HUES6 (cell line): ENCODE results near the gene GYPC.

ENCODE experiments used
- H3K27ac ChIP-seq: 2 replicates; pipeline ENCODE4 v1.7.0; 2013; ENCODE audit warnings: low read depth, mild to moderate bottlenecking, low read length, inconsistent platforms
- H3K27me3 ChIP-seq: 2 replicates; pipeline ENCODE4 v1.6.1; 2013; ENCODE audit warnings: low read length; ENCODE audit not compliant: control insufficient read depth, insufficient read depth
- H3K36me3 ChIP-seq: 2 replicates; pipeline ENCODE4 v1.6.1; 2013; ENCODE audit warnings: low read length; ENCODE audit not compliant: control insufficient read depth, insufficient read depth
- H3K4me1 ChIP-seq: 2 replicates; pipeline ENCODE4 v1.6.1; 2013; ENCODE audit warnings: low read length; ENCODE audit not compliant: control insufficient read depth, insufficient read depth
- H3K4me3 ChIP-seq: 2 replicates; pipeline ENCODE4 v1.5.1; 2013; ENCODE audit warnings: low read depth, low read length
- H3K9ac ChIP-seq: one replicate; pipeline ENCODE4 v1.6.1; 2013; ENCODE audit warnings: mild to moderate bottlenecking, low read length
- H3K9me3 ChIP-seq: 2 replicates; pipeline ENCODE4 v1.6.1; 2013; ENCODE audit warnings: low read depth, low read length; ENCODE audit not compliant: control insufficient read depth, insufficient read depth

Gene GYPC

GRCh38 chr2:126669772-126670171, 13.8 kb downstream of the GYPC start:
- Histone ChIP-seq H3K4me1 (peaks cover 8% of the 10 kb centered on the region), H3K9ac (no peak overlapping the region), H3K27ac (no peak overlapping the region), H3K9me3 (peaks cover 3% of the 10 kb centered on the region; the same call in 1 of the 2 replicates), H3K4me3 (no peak overlapping the region), H3K36me3 (no peaks in the 10 kb centered on the region), H3K27me3 (no peaks in the 10 kb centered on the region)

- no peaks in the 10 kb centered on the region for H3K27me3 ChIP-seq
- H3K4me3 ChIP-seq: no peak overlapping the region
- H3K27ac ChIP-seq: no peak overlapping the region
- no peak overlapping the region for H3K9ac ChIP-seq
- no peaks in the 10 kb centered on the region for H3K4me1 ChIP-seq
- H3K36me3 ChIP-seq: no peaks in the 10 kb centered on the region
- H3K9me3 ChIP-seq: peaks cover 19% of the 10 kb centered on the region
Observed at GRCh38 chr2:126671488-126671887, 15.5 kb downstream of the GYPC start.

- no peak overlapping the region for H3K4me3 ChIP-seq
Observed at GRCh38 chr2:126672980-126673605, 17.1 kb downstream of the GYPC start.

GRCh38 chr2:126674075-126674744, 18.3 kb downstream of the GYPC start:
- no peaks in the 10 kb centered on the region for H3K36me3 ChIP-seq
- peaks cover 30% of the 10 kb centered on the region for H3K9me3 ChIP-seq
- no peak overlapping the region for H3K4me3 ChIP-seq
- H3K27me3 ChIP-seq: no peaks in the 10 kb centered on the region
- no peaks in the 10 kb centered on the region for H3K4me1 ChIP-seq
- no peak overlapping the region for H3K9ac ChIP-seq
- no peak overlapping the region for H3K27ac ChIP-seq

More at GRCh38 chr2:126672980-126673605, 17.1 kb downstream of the GYPC start:
- no peak overlapping the region for H3K9ac ChIP-seq
- no peaks in the 10 kb centered on the region for H3K27me3 ChIP-seq
- H3K36me3 ChIP-seq: no peaks in the 10 kb centered on the region
- H3K4me1 ChIP-seq: no peaks in the 10 kb centered on the region
- H3K9me3 ChIP-seq: peaks cover 30% of the 10 kb centered on the region
- H3K27ac ChIP-seq: no peak overlapping the region

- no peaks in the 10 kb centered on the region for H3K27me3 ChIP-seq
- H3K4me3 ChIP-seq: no peak overlapping the region
- no peaks in the 10 kb centered on the region for H3K4me1 ChIP-seq
- H3K27ac ChIP-seq: no peak overlapping the region
- no peaks in the 10 kb centered on the region; the same call in 1 of the 2 replicates for H3K36me3 ChIP-seq
- no peak overlapping the region for H3K9ac ChIP-seq
- peaks cover 30% of the 10 kb centered on the region for H3K9me3 ChIP-seq
Observed at GRCh38 chr2:126675637-126676036, 19.7 kb downstream of the GYPC start.

- no peak overlapping the region for H3K9ac ChIP-seq
Observed at GRCh38 chr2:126676221-126677175, 20.5 kb downstream of the GYPC start.

GRCh38 chr2:126677176-126677538, 21.2 kb downstream of the GYPC start:
- H3K27ac ChIP-seq: no peak overlapping the region
- no peaks in the 10 kb centered on the region for H3K27me3 ChIP-seq
- no peaks in the 10 kb centered on the region; the same call in 1 of the 2 replicates for H3K36me3 ChIP-seq
- H3K4me3 ChIP-seq: no peak overlapping the region
- no peak overlapping the region for H3K9ac ChIP-seq
- H3K9me3 ChIP-seq: peaks cover 30% of the 10 kb centered on the region
- no peaks in the 10 kb centered on the region for H3K4me1 ChIP-seq

More at GRCh38 chr2:126676221-126677175, 20.5 kb downstream of the GYPC start:
- Histone ChIP-seq H3K4me1 (no peaks in the 10 kb centered on the region), H3K9me3 (peaks cover 30% of the 10 kb centered on the region), H3K27ac (no peak overlapping the region), H3K4me3 (no peak overlapping the region), H3K36me3 (no peaks in the 10 kb centered on the region; the same call in 1 of the 2 replicates), H3K27me3 (no peaks in the 10 kb centered on the region)

GRCh38 chr2:126678269-126679065, 22.5 kb downstream of the GYPC start:
- H3K27me3 ChIP-seq: no peaks in the 10 kb centered on the region
- no peaks in the 10 kb centered on the region for H3K4me1 ChIP-seq
- no peaks in the 10 kb centered on the region; the same call in 1 of the 2 replicates for H3K36me3 ChIP-seq
- H3K9me3 ChIP-seq: peaks cover 30% of the 10 kb centered on the region
- no peak overlapping the region for H3K4me3 ChIP-seq
- no peak overlapping the region for H3K9ac ChIP-seq
- no peak overlapping the region for H3K27ac ChIP-seq

GRCh38 chr2:126679094-126679713, 23.2 kb downstream of the GYPC start:
- H3K4me3 ChIP-seq: no peak overlapping the region
- H3K27ac ChIP-seq: no peak overlapping the region
- H3K27me3 ChIP-seq: no peaks in the 10 kb centered on the region
- peaks cover 30% of the 10 kb centered on the region for H3K9me3 ChIP-seq
- no peak overlapping the region for H3K9ac ChIP-seq
- no peaks in the 10 kb centered on the region; the same call in 1 of the 2 replicates for H3K36me3 ChIP-seq
- H3K4me1 ChIP-seq: no peaks in the 10 kb centered on the region

- Histone ChIP-seq H3K9me3 (peaks cover 10% of the 10 kb centered on the region; the same call in 1 of the 2 replicates), H3K4me3 (no peak overlapping the region), H3K4me1 (no peaks in the 10 kb centered on the region), H3K27ac (no peak overlapping the region), H3K36me3 (no peaks in the 10 kb centered on the region; the same call in 1 of the 2 replicates), H3K9ac (no peak overlapping the region), H3K27me3 (no peaks in the 10 kb centered on the region)
Observed at GRCh38 chr2:126681505-126681904, 25.5 kb downstream of the GYPC start.
